K562 (cell line): ENCODE results near the gene PREX1.

Experiments
- ATF7 ChIP-seq: fragments of 450-650 bp; IDR thresholded peaks from 2 replicates; pipeline ENCODE4 v1.7.1; 2014; ENCODE audit warnings: mild to moderate bottlenecking, moderate library complexity
- CTBP1 ChIP-seq: fragments of 450-650 bp; IDR thresholded peaks from 2 replicates; pipeline ENCODE4 v1.6.1; 2016; ENCODE audit warnings: borderline replicate concordance
- FIP1L1 ChIP-seq: fragments of 200-400 bp; formaldehyde crosslinking; IDR thresholded peaks from 2 replicates; pipeline ENCODE4 v1.6.1; 2018; ENCODE audit warnings: mild to moderate bottlenecking, low read depth, low read length; ENCODE audit not compliant: poor library complexity, severe bottlenecking
- NR4A1 ChIP-seq, 2 experiments: fragments of 250-450 bp in 1 of 2; fragments of 450-650 bp in 1 of 2; sonication (Bioruptor Pico) in 1 of 2; IDR thresholded peaks; 2 replicates each; pipeline versions ENCODE4 v1.4.0 to v1.6.1; 2016 to 2020; ENCODE audit warnings: mild to moderate bottlenecking in 2 of 2, missing compliant biosample characterization in 1 of 2, missing genetic modification characterization in 1 of 2, moderate library complexity in 1 of 2
- PHF20 ChIP-seq: fragments of 450-650 bp; IDR thresholded peaks from 2 replicates; pipeline ENCODE4 v1.6.1; 2018; ENCODE audit not compliant: partially characterized antibody
- PHF21A ChIP-seq: fragments of 450-650 bp; IDR thresholded peaks from 2 replicates; pipeline ENCODE4 v1.6.1; 2017; ENCODE audit warnings: low read depth, borderline replicate concordance
- SRF ChIP-seq, 2 experiments: fragments of 250-450, 450-650 bp in 1 of 2; sonication (Bioruptor Pico) in 1 of 2; sonication (generic) in 1 of 2; formaldehyde crosslinking; IDR thresholded peaks; 2 replicates each; pipeline versions ENCODE4 v1.5.0 to v1.5.1; 2020 to 2022; ENCODE audit warnings: mild to moderate bottlenecking in 1 of 2, missing genetic modification reagents in 1 of 2
- ZNF23 ChIP-seq: fragments of 250-450 bp; sonication (Bioruptor Pico); IDR thresholded peaks from 2 replicates; pipeline ENCODE4 v1.4.0; 2020; ENCODE audit warnings: mild to moderate bottlenecking
- TF ChIP-seq, protein P1 (sequence below), 3 experiments: IDR thresholded peaks in 2 of 3; conservative IDR thresholded peaks in 1 of 3; 2 replicates each; pipeline ENCODE4 v1.5.1; 2011 to 2012; ENCODE audit warnings: low read length in 3 of 3, mild to moderate bottlenecking in 3 of 3, control low read depth in 2 of 3, improper control_type of control experiment in 1 of 3, inconsistent platforms in 1 of 3, low read depth in 1 of 3, mixed read lengths in 1 of 3, moderate library complexity in 1 of 3; ENCODE audit not compliant: insufficient read depth in 2 of 3
- TF ChIP-seq, protein P2 (sequence below): sonication (generic); formaldehyde crosslinking; IDR thresholded peaks from 2 replicates; pipeline ENCODE4 v1.9.0; 2022; ENCODE audit warnings: mild to moderate bottlenecking, missing genetic modification reagents

DNA sequence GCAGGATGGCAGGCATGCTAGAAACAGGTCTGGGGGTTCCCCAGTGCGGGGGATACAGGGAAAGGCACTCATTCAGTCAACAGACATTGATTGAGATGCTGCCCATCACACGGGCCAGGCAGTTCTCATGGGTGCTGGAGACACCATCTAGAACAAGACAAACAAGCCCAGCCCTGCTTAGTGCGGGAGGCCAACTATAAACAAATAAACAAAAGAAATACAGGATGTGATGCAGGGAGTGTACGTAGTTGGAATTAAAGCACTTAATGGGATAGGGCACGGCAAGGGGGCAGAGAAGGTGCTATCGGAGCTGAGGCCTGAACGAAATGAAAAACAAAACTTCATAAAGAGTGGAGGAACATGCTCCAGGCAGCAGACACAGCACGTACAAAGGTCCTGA lies 169.3 kb downstream of the PREX1 start:
- TF ChIP-seq PHF20: no peak
- TF ChIP-seq, protein P1, sequence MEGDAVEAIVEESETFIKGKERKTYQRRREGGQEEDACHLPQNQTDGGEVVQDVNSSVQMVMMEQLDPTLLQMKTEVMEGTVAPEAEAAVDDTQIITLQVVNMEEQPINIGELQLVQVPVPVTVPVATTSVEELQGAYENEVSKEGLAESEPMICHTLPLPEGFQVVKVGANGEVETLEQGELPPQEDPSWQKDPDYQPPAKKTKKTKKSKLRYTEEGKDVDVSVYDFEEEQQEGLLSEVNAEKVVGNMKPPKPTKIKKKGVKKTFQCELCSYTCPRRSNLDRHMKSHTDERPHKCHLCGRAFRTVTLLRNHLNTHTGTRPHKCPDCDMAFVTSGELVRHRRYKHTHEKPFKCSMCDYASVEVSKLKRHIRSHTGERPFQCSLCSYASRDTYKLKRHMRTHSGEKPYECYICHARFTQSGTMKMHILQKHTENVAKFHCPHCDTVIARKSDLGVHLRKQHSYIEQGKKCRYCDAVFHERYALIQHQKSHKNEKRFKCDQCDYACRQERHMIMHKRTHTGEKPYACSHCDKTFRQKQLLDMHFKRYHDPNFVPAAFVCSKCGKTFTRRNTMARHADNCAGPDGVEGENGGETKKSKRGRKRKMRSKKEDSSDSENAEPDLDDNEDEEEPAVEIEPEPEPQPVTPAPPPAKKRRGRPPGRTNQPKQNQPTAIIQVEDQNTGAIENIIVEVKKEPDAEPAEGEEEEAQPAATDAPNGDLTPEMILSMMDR (IDR thresholded peaks at IDR 0.05 in 2 of 3, conservative IDR thresholded peaks at IDR 0.05 in 1 of 3; ENCODE audit: insufficient read depth in 2 of 3, low read depth in 1 of 3, low read length in 3 of 3): no peak
- TF ChIP-seq, protein P2, sequence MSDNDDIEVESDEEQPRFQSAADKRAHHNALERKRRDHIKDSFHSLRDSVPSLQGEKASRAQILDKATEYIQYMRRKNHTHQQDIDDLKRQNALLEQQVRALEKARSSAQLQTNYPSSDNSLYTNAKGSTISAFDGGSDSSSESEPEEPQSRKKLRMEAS (CRISPR knock-in tag): no peak
- TF ChIP-seq PHF21A: no peak
- TF ChIP-seq SRF (CRISPR knock-in tag; IDR thresholded peaks at IDR 0.05): no peak
- no peak for TF ChIP-seq ZNF23 (CRISPR knock-in tag)
- TF ChIP-seq NR4A1 (CRISPR knock-in tag; IDR thresholded peaks at IDR 0.05): no peak
- no peak for TF ChIP-seq NR4A1 (tag; IDR thresholded peaks at IDR 0.05)
- no peak for TF ChIP-seq CTBP1
- TF ChIP-seq FIP1L1: no peak
- no peak for TF ChIP-seq ATF7
